C1 segment of cervical spinal cord (tissue), 14 donors: ENCODE measurements around the gene EMSY.
A peak's percentile ranks its signal among the peaks of the same experiment; 100 is the strongest.
"Not testable (repeated sequence)": the region's sequence is repeated elsewhere in the genome, so short reads cannot be mapped to it uniquely, and the experiment has no call there.

ENCODE experiments used
- DNase-seq, 14 donors: peaks; one replicate each; lab custom pipeline; 2025; lab: John Stamatoyannopoulos, UW

EMSY gene

GRCh38 chr11:76444384-76445120 lies at the start of gene EMSY:
Gene EMSY, plus strand, starts transcription at chr11:76445018. Its CDS starts 1,921 bp downstream, at chr11:76446939.
- peak; percentile 74 to 100 (median 99) for DNase-seq

- peak in 1 of 14 donors; percentile 27 for DNase-seq
Measured at GRCh38 chr11:76395296-76395695, 49.5 kb upstream of the EMSY start.

GRCh38 chr11:76397383-76397782 lies 47.4 kb upstream of the EMSY start:
- DNase-seq: no peak

- no peak for DNase-seq
Measured at GRCh38 chr11:76400967-76401366, 43.9 kb upstream of the EMSY start.

GRCh38 chr11:76401484-76401883 lies 43.3 kb upstream of the EMSY start:
- not testable (repeated sequence) for DNase-seq

GRCh38 chr11:76406359-76406758 lies 38.5 kb upstream of the EMSY start:
- no peak for DNase-seq

- DNase-seq: no peak
Measured at GRCh38 chr11:76408171-76408965, 36.5 kb upstream of the EMSY start.

- no peak for DNase-seq
Measured at GRCh38 chr11:76410851-76411357, 33.9 kb upstream of the EMSY start.

- DNase-seq: no peak
Measured at GRCh38 chr11:76415073-76415472, 29.7 kb upstream of the EMSY start.

GRCh38 chr11:76419896-76420295 lies 24.9 kb upstream of the EMSY start:
- DNase-seq: no peak

- DNase-seq: no peak
Measured at GRCh38 chr11:76424379-76424778, 20.4 kb upstream of the EMSY start.

- no peak for DNase-seq
Measured at GRCh38 chr11:76424891-76425290, 19.9 kb upstream of the EMSY start.

GRCh38 chr11:76426660-76427059 lies 18.2 kb upstream of the EMSY start:
- DNase-seq: no peak

GRCh38 chr11:76436020-76436419 lies 8.8 kb upstream of the EMSY start:
- DNase-seq: no peak

- DNase-seq: no peak
Measured at GRCh38 chr11:76443268-76443980, 1.4 kb upstream of the EMSY start.

GRCh38 chr11:76444065-76444383 lies 794 bp upstream of the EMSY start:
- DNase-seq: no peak

GRCh38 chr11:76445121-76446084 lies 585 bp downstream of the EMSY start:
- peak; percentile 33 to 79 (median 69) for DNase-seq

- no peak for DNase-seq
Measured at GRCh38 chr11:76448506-76448905, 3.7 kb downstream of the EMSY start.

- DNase-seq: no peak
Measured at GRCh38 chr11:76453248-76453647, 8.4 kb downstream of the EMSY start.

GRCh38 chr11:76455331-76455730 lies 10.5 kb downstream of the EMSY start:
- no peak for DNase-seq

- DNase-seq: no peak
Measured at GRCh38 chr11:76455931-76456330, 11.1 kb downstream of the EMSY start.
